Activated CD4-positive, alpha-beta T cell treated with anti-CD3 and anti-CD28 coated beads, Interleukin-2, amount 50 U/mL, for 48 hours (primary cell): Measurements from ENCODE around the gene WASF2.

Experiments used
- DNase-seq, 2 experiments: peaks; one replicate each; pipeline ENCODE4 v3.0.0-alpha.2; 2020

WASF2 gene

DNA sequence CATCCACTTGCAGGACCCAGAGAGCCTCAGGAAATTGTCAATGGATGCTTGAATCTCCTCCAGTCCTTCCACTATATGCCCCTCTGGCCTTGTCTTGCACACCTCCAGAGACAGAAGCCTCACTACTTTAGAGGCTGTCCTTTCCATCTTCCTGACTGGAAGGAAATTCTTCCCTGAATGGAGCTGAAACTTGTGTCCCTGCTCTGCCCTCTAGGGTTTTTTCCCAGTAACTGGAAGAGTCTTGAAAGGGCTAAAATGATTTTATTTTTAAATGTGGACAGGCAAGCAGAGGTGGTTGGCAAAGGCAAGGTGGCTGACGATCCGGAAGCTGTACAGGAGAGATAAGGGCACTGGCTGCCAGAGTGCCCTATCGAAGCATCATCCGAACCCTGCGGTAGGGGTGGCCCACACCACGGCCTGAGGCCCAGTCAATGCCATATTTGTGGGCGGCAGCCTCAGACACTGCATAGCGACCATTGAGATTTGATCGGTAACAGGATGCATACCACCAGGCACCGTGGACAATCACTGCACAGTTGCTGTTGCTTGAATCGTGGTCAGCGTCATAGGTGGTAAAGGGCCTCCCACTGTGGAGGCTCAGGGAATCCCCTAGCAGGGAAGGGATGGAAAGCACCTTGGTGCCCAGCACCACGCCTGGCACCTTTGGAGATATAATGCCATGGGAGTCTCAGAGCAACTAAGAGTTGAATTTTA lies 120.9 kb downstream of the WASF2 start:
- DNase-seq: no peak

- no peak for DNase-seq
Measured at GRCh38 chr1:27367160-27367650, 122.8 kb downstream of the WASF2 start.

DNA sequence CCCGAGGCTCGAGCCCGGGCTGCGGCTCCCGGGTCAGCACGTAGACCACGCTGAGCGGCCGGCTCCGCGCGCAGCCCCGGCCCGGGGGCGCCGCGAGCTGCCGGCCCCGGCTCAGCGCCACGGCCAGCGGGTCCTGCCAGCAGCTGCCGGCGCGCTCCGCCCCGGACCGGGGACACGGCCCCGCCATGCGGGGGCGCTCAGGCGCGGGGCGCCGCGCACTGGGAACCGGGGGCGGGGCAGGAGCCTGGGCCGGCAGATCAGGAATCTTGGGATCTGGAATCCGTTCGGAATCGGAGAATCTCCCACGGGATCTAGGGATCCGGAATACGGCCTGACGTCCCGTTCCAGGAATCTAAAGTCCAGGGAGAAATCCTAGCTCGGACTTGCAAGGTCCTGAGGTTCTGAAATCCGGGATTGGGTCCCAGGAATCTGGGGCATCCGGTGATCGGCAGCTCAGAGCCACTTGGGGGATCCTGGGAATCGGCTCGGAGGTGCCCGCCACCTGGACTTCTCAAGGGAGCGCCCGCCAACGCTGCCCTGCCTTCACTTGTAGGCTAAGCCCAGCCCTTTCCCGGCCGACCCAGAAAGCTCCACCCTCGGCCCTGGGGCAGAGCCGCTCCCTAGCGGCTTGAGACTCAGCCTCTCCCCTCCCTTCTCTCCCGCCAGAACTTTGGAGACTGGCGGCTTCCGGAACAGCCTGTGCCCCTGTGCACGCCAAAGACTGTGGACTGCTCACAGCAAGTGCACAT lies 123.4 kb downstream of the WASF2 start, which contains the start of gene MAP3K6:
MAP3K6 (minus strand) TSS at position 551 of the 749 bp plus-strand sequence; CDS start at position 187, 364 bp downstream.
- peak; percentile 68 to 76 for DNase-seq

- peak; percentile 90 to 91 for DNase-seq
Measured at GRCh38 chr1:27366113-27366410, 123.9 kb downstream of the WASF2 start.

DNA sequence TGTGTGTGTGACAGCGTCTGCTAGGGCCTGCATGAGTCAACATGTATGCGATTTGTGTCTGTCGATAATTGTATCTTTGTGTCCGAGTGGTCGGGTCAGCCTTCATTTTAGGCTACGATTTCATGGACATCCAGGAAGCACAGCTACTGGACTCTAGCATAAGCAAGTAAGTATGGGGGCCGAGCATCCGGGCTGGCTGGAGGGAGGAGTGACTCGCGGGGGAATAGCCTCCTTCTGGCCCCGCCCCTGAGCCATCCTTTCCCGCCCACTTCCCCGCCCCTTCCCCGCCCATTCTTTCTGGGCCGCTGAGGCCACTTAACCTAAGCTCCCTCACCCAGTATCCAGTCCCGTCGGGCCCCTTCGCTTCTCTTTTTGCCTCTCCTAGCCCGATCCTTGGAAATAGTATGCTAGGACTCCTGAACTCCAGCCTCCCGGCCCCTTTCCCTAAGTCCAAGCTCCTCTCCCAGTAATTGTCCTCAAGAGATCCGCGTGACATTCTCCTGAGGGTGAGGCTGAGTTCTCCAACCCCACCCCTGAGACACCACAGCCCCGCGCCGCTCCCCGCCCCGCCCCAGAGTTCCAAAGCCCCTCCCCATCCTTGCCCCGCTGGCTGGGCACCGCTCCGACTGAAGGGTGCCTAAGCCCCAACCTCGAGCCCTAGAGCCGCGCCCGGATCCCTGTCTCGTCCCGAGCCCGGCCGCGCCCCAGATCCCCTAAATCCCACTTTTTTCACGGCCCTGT lies 124.4 kb downstream of the WASF2 start:
- peak; percentile 87 for DNase-seq

DNA sequence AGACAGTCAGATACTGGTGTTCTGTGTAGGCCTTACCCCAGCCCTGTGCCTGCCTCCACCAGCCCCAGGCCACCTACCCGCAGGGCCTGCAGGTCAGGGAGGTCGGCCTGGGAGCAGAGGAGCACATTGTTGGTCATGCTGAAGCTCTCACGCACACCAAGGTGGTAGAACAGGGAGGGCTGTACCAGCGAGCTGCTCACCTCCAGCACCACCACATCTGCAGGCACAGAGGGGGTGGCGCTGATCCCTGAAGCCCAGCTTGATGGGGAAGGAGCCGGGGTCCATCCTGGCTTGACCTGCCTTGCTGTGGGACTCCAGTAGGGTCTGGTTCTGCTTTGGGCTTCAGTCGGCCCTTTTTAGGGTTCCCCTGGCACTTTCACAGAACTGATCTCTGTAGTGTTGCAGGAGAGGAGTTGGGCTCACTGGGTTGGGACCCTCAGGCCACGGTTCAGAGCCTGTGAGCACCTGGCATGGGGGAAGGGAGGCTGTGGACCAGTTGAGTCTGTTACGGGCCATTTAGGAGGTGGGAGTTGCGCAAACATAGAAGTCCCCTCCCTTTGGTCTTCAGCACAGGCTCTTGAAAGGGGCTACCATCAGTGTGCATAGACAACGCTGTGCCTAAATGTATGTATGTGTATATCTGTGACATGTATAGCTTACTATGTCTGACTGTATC lies 125.1 kb downstream of the WASF2 start:
- no peak for DNase-seq

DNA sequence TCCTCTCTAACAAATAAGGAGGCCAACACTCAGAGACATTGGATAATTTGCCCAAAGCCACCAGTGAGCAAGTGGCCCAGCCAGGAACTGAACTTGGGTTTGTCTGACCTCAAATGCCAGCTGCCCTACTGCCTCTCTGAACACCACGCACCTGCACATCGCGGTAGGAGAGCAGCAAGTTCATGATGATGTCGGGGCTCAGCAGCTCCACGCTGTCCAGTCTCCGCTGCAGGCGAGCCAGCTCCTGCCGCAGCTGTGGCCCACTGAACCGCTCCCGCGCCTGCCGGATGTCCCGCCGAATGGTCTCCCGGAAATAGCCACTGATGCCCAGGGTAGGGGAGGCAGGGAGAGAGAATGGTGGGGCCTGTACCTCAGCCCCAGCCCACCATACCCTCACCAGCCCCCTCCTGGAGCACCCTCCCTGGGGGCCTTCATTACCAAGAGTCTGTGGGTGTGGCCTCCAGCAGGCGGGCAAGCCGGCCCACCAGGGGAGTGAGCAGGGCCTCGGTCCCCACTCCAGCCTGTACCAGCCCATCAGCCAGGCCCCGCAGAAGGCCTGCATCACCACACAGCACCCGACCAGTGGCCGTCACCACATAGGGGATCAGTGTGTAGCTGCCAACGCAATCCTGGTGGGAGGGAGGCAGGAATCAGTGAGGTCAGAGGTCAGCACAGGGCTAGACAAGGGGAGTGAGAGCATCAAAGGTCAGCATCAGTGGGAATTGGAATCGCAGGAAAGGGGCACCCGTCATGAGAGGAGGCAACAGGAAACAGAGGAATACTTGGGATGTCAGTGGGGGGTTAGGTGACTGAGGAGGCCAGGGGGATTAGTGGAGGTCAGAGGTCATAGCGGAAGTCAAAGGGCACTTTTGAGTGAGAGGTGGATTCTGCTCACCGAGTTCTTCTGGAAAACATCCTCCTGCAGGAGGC lies 125.9 kb downstream of the WASF2 start:
- no peak for DNase-seq

- DNase-seq: no peak
Measured at GRCh38 chr1:27361553-27361952, 128.4 kb downstream of the WASF2 start.

DNA sequence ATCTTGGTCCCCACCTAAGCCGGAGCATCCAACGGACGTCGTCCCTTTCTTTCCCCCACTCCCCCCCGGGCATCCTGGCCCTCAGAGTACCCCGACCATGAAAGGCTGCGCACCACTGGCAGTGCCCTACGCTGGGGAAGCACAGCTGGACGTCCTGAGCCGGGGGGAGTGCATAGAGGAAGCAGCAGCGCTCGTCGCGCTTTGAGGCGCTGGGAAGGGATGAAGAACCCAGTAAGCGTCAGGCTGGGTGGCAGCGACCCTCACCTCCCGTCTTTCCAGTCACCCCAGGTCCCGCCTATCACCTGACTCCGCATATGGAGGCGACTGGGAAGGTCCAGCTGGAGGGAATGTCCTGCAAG lies 128.9 kb downstream of the WASF2 start:
- DNase-seq: no peak

DNA sequence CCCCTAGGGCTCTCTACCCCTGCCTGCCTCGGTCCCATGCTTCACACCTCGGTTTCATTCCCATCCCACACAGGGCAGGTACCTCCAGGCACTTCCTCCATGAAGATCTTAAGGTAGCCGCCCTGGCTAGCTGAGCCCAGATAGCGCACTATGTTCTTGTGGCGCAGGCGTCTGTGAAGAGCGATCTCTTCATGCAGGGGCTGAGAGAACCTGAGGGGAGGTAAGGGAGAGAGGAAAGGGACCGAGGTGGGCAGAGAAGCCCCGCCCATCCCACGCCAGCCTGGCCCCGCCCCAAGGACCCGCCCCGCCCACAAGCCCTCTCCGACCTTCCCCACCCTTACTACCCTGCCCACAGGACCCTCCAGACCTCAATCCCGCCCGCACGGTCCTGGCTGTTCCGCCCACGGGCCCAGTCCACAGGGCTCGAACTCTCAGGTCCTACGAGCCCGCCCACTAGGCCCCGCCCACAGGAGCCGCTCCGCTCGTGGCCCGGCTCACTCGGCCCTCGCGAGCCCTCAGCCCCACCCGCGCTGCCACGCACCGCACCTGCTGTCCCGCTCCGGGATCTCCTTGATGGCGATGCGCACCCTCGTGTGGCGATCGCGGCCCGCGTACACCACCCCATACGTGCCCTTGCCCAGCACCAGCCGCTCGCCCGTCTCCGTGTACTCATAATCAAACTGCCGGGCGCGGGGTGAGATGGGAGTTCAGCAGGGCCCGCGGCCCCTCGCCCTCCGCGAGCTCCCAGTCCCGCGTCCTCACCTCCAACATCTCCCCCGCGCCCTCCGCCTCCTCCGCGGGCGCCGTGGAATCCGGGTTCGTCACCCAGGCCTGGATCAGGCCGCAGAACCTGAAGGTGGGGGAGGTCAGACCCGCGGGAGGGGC lies 129.6 kb downstream of the WASF2 start:
- DNase-seq: peak; percentile 51 to 53

GRCh38 chr1:27359822-27360158 lies 130.2 kb downstream of the WASF2 start:
- DNase-seq: no peak

DNA sequence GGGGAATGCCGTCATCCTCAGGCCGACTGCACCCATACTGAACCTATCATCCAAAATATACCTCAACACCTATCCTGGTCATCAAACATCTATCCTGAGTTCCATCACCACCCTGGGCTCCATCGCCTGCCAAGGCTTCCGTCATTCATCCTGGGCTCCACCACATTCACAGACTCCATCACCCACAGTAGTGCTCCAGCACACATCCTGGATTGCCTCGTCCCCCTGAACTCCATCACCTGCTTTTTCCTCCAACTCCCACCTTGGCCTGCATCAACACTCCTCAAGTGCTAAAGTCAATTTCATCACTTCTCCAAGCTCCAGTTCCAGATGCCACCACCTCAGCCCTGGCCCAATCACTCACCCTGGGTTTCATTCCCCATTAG lies 131.0 kb downstream of the WASF2 start:
- DNase-seq: no peak

GRCh38 chr1:27358038-27358927 lies 131.7 kb downstream of the WASF2 start:
- DNase-seq: no peak

DNA sequence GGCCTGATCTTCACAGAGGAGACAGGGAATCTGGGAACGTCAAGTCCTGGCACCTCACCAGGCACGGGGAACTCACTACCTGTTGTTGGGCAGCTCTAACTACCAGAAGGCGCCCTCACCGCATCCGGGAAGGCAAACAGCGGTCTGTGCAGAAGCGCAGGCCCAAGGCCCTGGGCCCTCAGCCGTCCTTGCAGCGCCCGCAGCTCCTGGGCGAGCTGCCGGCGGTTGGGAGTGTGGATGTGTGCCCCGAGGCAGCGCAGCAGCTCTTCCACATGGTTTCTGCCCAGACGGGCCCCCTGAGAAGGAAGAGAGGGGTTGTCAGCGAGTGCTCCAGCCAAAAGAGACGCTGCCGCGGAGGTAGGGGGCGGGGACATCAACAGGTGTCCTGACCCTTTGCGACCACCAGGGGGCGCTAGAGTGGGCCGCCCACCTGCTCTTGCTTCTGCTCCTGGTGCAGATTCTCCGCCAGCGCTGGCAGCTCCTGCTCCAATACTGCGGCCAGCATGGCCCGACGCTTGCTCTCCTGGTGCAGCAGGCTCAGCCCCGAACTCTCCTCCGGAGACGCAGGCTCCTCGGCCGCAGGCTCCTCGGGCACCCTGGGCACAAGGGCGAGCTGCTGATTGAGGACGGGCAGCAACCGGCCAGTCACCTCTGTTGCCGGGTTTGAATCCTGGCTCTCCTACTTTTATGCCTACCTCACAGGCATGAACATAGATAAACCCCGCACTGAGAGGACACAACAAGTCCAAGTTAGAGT lies 132.5 kb downstream of the WASF2 start:
- DNase-seq: peak; percentile 78 to 82

GRCh38 chr1:27356619-27357280 lies 133.2 kb downstream of the WASF2 start:
- DNase-seq: peak; percentile 46 to 60

DNA sequence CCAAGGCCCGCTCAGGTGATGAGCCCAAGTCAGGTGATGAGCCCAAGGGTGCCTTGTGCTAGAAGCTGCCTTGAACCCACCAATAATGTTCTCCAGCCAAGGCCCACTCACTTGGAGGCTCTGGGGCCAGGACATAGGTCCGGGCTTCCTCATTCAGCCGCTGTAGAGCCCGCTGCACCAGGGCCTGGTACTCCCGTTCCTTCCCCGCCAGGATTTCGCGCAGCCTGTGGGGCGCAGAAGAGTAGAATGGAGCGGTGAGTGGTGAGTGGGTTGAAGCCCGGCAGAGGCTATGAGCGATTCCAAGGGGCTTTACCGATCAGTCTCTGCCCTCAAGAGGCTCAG lies 133.7 kb downstream of the WASF2 start:
- no peak for DNase-seq

DNA sequence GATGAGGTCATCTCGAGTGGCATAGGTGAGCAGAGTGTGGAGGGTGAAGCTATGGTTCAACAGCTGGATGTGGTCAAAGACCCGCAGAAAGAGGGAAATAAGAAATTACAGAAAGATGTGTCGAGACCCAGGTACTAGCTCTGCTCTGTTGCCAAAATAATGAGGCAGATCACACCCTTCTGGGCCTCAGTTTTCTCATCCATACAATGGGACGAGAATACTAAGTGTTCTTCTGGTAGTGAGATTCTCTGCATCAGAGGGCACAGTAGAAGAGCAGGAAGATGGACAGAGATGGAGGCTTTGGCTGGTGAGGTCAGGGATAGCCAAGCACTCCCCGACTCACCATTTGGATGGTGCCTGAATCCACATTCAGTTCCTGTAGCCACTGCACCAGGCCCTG lies 134.3 kb downstream of the WASF2 start:
- no peak for DNase-seq
